Stimulated activated CD4-positive, alpha-beta T cell treated with anti-CD3 and anti-CD28 coated beads, Interleukin-4, amount 100 ng/mL, for 48 hours (primary cell): Measurements from ENCODE around the gene RFX6.

Experiments
- DNase-seq, 2 donors: peaks; one replicate each; pipeline ENCODE4 v3.0.0-alpha.2; 2020; ENCODE audit warnings: low read depth in 2 of 2

RFX6 gene

GRCh38 chr6:116966675-116967576, 89.9 kb downstream of the RFX6 start:
- DNase-seq = no peak

- no peak for DNase-seq
These were observed 92.3 kb downstream of the RFX6 start for GRCh38 chr6:116969211-116969863.

- DNase-seq = peak in 1 of 2 donors; percentile 1
These were observed 94.9 kb downstream of the RFX6 start for GRCh38 chr6:116971959-116972358.

DNA sequence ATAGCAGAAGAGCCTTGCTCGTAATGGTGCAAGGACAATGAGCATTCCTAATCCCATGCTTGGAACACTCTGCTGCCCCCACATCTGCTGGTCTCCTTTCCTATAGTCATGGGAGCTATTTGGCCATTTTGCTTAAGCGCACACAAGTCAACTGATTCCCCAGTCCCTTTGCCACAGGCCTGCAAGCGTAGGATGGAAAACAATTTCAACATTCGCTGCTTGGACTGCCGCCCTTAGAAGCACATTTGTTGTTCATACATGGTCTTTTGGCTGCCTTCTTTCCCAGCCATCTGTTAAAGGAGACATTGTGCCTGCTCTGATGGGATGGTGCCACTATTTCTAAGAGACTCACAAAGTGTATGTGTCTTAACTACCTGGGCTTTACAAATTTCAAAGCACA, 96.9 kb downstream of the RFX6 start:
- DNase-seq = no peak

GRCh38 chr6:116974526-116975316, 97.7 kb downstream of the RFX6 start:
- DNase-seq = no peak

- no peak for DNase-seq
These were observed 98.6 kb downstream of the RFX6 start for GRCh38 chr6:116975600-116975999.

DNA sequence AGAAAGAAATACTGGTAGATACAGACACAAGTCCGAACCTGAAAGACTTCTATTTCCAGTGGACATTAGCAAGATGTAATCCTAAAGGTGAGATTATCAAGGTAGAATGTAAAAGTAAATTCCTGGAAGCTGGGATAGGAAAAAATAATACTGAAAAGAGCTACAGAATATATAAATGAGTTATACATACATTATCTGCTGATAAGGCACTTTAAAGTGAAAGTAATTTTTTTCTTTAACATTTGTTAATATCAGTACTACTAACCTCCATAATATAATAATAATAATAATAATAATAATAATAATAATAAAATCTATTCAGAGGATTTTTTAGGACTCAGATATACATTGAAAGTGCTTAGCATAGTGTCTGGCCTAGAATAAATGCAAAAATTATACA, 102.5 kb downstream of the RFX6 start:
- DNase-seq = no peak
